Measurements from ENCODE around the gene POC1A.

DNA sequence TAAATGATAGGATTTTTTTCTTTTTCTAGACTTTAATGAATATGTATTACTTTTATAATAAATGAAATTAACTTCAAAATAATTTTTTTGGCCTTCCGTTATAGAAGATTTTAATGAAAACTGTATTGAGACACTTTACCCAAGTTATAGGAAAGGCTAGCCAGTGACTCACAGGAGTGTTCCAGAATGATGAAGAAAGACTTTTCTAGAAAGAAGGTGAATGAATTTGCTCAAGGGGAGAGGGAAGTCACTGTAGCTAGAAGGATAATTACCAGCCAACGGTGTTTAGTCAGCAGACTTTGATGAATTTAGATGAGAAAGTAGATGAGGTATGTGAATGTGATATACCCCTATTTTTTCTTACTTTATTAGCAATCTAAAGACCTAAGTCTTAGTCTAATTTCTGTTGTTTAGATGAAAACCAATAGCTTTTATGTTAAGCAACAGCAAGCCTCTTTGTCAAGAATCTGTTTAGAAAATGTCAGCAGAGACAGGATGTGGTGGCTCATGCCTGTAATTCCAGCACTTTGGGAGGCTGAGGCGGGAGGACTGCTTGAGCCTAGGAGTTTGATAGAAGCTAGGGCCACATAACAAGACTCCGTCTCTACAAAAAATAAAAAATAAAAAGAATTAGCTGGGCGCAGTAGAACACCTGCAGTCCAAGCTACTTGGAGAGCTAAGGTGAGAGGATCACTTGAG is 46.9 kb upstream of the POC1A start:
- TF ChIP-seq, protein P1, sequence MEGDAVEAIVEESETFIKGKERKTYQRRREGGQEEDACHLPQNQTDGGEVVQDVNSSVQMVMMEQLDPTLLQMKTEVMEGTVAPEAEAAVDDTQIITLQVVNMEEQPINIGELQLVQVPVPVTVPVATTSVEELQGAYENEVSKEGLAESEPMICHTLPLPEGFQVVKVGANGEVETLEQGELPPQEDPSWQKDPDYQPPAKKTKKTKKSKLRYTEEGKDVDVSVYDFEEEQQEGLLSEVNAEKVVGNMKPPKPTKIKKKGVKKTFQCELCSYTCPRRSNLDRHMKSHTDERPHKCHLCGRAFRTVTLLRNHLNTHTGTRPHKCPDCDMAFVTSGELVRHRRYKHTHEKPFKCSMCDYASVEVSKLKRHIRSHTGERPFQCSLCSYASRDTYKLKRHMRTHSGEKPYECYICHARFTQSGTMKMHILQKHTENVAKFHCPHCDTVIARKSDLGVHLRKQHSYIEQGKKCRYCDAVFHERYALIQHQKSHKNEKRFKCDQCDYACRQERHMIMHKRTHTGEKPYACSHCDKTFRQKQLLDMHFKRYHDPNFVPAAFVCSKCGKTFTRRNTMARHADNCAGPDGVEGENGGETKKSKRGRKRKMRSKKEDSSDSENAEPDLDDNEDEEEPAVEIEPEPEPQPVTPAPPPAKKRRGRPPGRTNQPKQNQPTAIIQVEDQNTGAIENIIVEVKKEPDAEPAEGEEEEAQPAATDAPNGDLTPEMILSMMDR (conservative IDR thresholded peaks at IDR 0.05; ENCODE audit: low read depth, low read length), result no peak
- no peak for TF ChIP-seq EZH2 (IDR thresholded peaks at IDR 0.05; ENCODE audit: low read length, unreplicated experiment)
